Neural cell (in vitro differentiated cells): Measurements from ENCODE around the gene CAP2. TPM values are rescaled to one million over a fixed set of nuclear protein-coding genes. Genes with fewer than 3 reads are reported as not detected.
A peak's percentile ranks its signal among the peaks of the same experiment; 100 is the strongest.

Experiments used
- H2AFZ ChIP-seq: fragments of 200-600, 300-800 bp; sonication (generic), shearing (Covaris generic); 2 replicates; pipeline ENCODE4 v1.6.0; 2014; ENCODE audit warnings: low read depth, mild to moderate bottlenecking, antibody characterized with exemption, low read length, moderate library complexity
- H3F3A ChIP-seq: fragments of 200-600 bp; shearing (Covaris generic); 2 replicates; pipeline ENCODE4 v1.6.1; 2016; ENCODE audit warnings: mild to moderate bottlenecking, moderate library complexity, mixed read lengths, antibody characterized with exemption, low read length; ENCODE audit not compliant: insufficient read depth, poor library complexity, severe bottlenecking
- H3K27ac ChIP-seq: fragments of 200-600, 300-800 bp; sonication (generic), shearing (Covaris generic); 2 replicates; pipeline ENCODE4 v1.5.1; 2014; ENCODE audit warnings: mild to moderate bottlenecking, low read length, moderate library complexity
- H3K27me3 ChIP-seq: fragments of 300-800, 200-600 bp; sonication (generic), shearing (Covaris generic); 2 replicates; pipeline ENCODE4 v1.6.0; 2014; ENCODE audit warnings: mild to moderate bottlenecking, low read depth, low read length, moderate library complexity; ENCODE audit not compliant: insufficient read depth
- H3K36me3 ChIP-seq: fragments of 300-800, 200-600 bp; sonication (generic), shearing (Covaris generic); 2 replicates; pipeline ENCODE4 v1.5.1; 2014; ENCODE audit warnings: mild to moderate bottlenecking, antibody characterized with exemption, low read length, moderate library complexity; ENCODE audit not compliant: insufficient read depth
- H3K4me2 ChIP-seq: fragments of 300-800, 200-600 bp; sonication (generic), shearing (Covaris generic); 2 replicates; pipeline ENCODE4 v1.6.0; 2014; ENCODE audit warnings: mild to moderate bottlenecking, low read length
- H3K4me3 ChIP-seq: fragments of 300-800, 200-600 bp; sonication (generic), shearing (Covaris generic); 2 replicates; pipeline ENCODE4 v1.5.1; 2014; ENCODE audit warnings: mild to moderate bottlenecking, low read length, moderate library complexity
- H3K79me2 ChIP-seq: fragments of 200-600 bp; shearing (Covaris generic); replicated peaks from 2 replicates; pipeline ENCODE4 v1.6.0; 2014; ENCODE audit warnings: mild to moderate bottlenecking, low read length, moderate library complexity; ENCODE audit not compliant: insufficient read depth
- H3K9ac ChIP-seq: fragments of 300-800, 200-600 bp; sonication (generic), shearing (Covaris generic); 2 replicates; pipeline ENCODE4 v1.6.1; 2016; ENCODE audit warnings: mild to moderate bottlenecking, low read length, mixed read lengths
- H3K9me2 ChIP-seq: fragments of 200-600 bp; shearing (Covaris generic); 2 replicates; pipeline ENCODE4 v1.6.1; 2016; ENCODE audit warnings: mild to moderate bottlenecking, low read length, mixed read lengths; ENCODE audit not compliant: insufficient read depth
- H3K9me3 ChIP-seq: fragments of 200-600, 300-800 bp; sonication (generic), shearing (Covaris generic); 2 replicates; pipeline ENCODE4 v1.6.1; 2016; ENCODE audit warnings: mild to moderate bottlenecking, mixed run types, low read length, moderate library complexity, mixed read lengths
- H4K20me1 ChIP-seq: fragments of 200-600 bp; shearing (Covaris generic); 2 replicates; pipeline ENCODE4 v1.6.1; 2016; ENCODE audit warnings: mild to moderate bottlenecking, mixed run types; ENCODE audit not compliant: insufficient read depth
- EP300 ChIP-seq: fragments of 450-650 bp; conservative IDR thresholded peaks from 2 replicates; pipeline ENCODE4 v1.6.1; 2014; ENCODE audit warnings: antibody characterized with exemption, mild to moderate bottlenecking, moderate library complexity; ENCODE audit not compliant: poor library complexity, severe bottlenecking
- EZH2 ChIP-seq: fragments of 200-600, 300-800 bp; shearing (Covaris generic), sonication (generic); IDR thresholded peaks from 2 replicates; pipeline ENCODE4 v1.6.1; 2014; ENCODE audit warnings: antibody characterized with exemption, low read length, borderline replicate concordance, mild to moderate bottlenecking; ENCODE audit not compliant: insufficient read depth, poor library complexity, severe bottlenecking
- MXI1 ChIP-seq: fragments of 450-650 bp; conservative IDR thresholded peaks from 2 replicates; pipeline ENCODE4 v1.6.1; 2014; ENCODE audit warnings: antibody characterized with exemption, mild to moderate bottlenecking; ENCODE audit not compliant: poor library complexity, severe bottlenecking
- POLR2AphosphoS5 ChIP-seq: IDR thresholded peaks from 2 replicates; pipeline ENCODE4 v1.6.1; 2012
- RAD21 ChIP-seq: fragments of 450-650 bp; conservative IDR thresholded peaks from 2 replicates; pipeline ENCODE4 v1.6.1; 2014; ENCODE audit warnings: antibody characterized with exemption, mild to moderate bottlenecking, moderate library complexity
- SMC3 ChIP-seq: fragments of 450-650 bp; conservative IDR thresholded peaks from 2 replicates; pipeline ENCODE4 v1.6.1; 2014; ENCODE audit warnings: antibody characterized with exemption, mild to moderate bottlenecking, moderate library complexity; ENCODE audit not compliant: poor library complexity
- TAF1 ChIP-seq: IDR thresholded peaks from 2 replicates; pipeline ENCODE4 v1.6.1; 2012; ENCODE audit warnings: low read depth
- polyA plus RNA-seq: library from polyadenylated mRNA; depleted of rRNA; stranded (reverse); fragments of >200 nt; gene quantifications from 2 replicates; pipeline ENCODE4 v1.2.3, GENCODE V29; 2014
- TF ChIP-seq, protein P1 (sequence below): fragments of 450-650 bp; IDR thresholded peaks from 2 replicates; pipeline ENCODE4 v1.5.1; 2014; ENCODE audit warnings: antibody characterized with exemption, mild to moderate bottlenecking, moderate library complexity; ENCODE audit not compliant: poor library complexity, severe bottlenecking
- TF ChIP-seq, protein P2 (sequence below): IDR thresholded peaks from 2 replicates; pipeline ENCODE4 v1.6.1; 2012; ENCODE audit warnings: borderline replicate concordance

CAP2 gene
- polyA plus RNA-seq, 1 donor from 2014 or later, result 13.4 TPM

DNA sequence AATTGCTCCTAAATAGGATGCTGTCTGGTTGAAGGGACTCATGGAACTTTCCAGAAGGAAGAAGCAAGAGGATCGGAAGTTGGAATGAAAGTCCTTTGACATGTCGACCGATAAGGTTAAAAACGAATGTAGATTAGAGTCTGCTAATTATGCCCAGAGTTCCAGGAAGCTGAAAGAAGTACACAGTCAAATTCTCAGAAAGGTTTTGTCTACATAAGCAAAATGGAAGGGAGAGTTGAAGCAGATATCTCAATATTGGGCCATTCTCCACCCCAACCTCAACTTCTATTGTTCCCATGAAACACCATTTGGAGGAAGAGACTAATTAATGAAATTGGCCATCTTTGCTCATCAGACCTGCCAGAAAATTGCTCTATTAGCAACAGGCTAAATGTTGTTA is 64.0 kb downstream of the CAP2 start:
- TF ChIP-seq, protein P1, sequence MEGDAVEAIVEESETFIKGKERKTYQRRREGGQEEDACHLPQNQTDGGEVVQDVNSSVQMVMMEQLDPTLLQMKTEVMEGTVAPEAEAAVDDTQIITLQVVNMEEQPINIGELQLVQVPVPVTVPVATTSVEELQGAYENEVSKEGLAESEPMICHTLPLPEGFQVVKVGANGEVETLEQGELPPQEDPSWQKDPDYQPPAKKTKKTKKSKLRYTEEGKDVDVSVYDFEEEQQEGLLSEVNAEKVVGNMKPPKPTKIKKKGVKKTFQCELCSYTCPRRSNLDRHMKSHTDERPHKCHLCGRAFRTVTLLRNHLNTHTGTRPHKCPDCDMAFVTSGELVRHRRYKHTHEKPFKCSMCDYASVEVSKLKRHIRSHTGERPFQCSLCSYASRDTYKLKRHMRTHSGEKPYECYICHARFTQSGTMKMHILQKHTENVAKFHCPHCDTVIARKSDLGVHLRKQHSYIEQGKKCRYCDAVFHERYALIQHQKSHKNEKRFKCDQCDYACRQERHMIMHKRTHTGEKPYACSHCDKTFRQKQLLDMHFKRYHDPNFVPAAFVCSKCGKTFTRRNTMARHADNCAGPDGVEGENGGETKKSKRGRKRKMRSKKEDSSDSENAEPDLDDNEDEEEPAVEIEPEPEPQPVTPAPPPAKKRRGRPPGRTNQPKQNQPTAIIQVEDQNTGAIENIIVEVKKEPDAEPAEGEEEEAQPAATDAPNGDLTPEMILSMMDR, result no peak
- TF ChIP-seq SMC3 (no peak), POLR2AphosphoS5 (no peak), EZH2 (no peak), TAF1 (no peak), RAD21 (no peak), EP300 (no peak), MXI1 (no peak)
- TF ChIP-seq, protein P2, sequence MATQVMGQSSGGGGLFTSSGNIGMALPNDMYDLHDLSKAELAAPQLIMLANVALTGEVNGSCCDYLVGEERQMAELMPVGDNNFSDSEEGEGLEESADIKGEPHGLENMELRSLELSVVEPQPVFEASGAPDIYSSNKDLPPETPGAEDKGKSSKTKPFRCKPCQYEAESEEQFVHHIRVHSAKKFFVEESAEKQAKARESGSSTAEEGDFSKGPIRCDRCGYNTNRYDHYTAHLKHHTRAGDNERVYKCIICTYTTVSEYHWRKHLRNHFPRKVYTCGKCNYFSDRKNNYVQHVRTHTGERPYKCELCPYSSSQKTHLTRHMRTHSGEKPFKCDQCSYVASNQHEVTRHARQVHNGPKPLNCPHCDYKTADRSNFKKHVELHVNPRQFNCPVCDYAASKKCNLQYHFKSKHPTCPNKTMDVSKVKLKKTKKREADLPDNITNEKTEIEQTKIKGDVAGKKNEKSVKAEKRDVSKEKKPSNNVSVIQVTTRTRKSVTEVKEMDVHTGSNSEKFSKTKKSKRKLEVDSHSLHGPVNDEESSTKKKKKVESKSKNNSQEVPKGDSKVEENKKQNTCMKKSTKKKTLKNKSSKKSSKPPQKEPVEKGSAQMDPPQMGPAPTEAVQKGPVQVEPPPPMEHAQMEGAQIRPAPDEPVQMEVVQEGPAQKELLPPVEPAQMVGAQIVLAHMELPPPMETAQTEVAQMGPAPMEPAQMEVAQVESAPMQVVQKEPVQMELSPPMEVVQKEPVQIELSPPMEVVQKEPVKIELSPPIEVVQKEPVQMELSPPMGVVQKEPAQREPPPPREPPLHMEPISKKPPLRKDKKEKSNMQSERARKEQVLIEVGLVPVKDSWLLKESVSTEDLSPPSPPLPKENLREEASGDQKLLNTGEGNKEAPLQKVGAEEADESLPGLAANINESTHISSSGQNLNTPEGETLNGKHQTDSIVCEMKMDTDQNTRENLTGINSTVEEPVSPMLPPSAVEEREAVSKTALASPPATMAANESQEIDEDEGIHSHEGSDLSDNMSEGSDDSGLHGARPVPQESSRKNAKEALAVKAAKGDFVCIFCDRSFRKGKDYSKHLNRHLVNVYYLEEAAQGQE, result no peak
- no peak overlapping the region for H3K4me2 ChIP-seq
- no peaks in the 10 kb centered on the region for H3F3A ChIP-seq
- no peaks in the 10 kb centered on the region for H3K27me3 ChIP-seq
- peak overlapping the region; percentile 25 for H3K27ac ChIP-seq
- no peak overlapping the region for H3K4me3 ChIP-seq
- H4K20me1 ChIP-seq, result no peaks in the 10 kb centered on the region
- no peaks in the 10 kb centered on the region for H3K79me2 ChIP-seq
- H3K9ac ChIP-seq, result no peak overlapping the region
- no peak overlapping the region for H2AFZ ChIP-seq
- H3K9me3 ChIP-seq, result no peaks in the 10 kb centered on the region
- no peaks in the 10 kb centered on the region for H3K9me2 ChIP-seq
- H3K36me3 ChIP-seq, result no peaks in the 10 kb centered on the region

DNA sequence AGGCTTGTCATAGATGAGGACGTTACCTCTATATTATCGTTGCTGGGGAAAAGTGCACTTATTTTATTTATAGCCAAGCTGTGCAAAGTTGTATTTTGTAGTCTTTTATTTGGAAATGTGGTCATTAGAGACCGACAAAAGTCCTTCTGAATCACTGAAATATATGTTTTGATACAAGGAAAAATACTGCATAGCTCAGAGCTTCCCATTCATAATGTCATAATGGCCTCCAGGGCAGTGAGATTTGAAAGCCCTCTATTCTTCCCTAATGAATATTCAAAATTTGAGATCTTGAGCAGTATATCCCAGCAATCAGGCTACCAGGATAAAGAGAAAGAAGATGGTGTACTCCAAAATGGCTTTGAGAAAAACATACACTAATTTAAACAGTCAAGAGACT is 64.6 kb downstream of the CAP2 start:
- Histone ChIP-seq H2AFZ (no peak overlapping the region), H3K9ac (no peak overlapping the region), H3K27ac (peak overlapping the region; percentile 25), H4K20me1 (no peaks in the 10 kb centered on the region), H3K9me3 (no peaks in the 10 kb centered on the region), H3F3A (no peaks in the 10 kb centered on the region), H3K36me3 (no peaks in the 10 kb centered on the region), H3K27me3 (no peaks in the 10 kb centered on the region), H3K4me3 (peak overlapping the region; percentile 12), H3K9me2 (no peaks in the 10 kb centered on the region), H3K79me2 (no peaks in the 10 kb centered on the region), H3K4me2 (no peak overlapping the region)
- TF ChIP-seq, protein P1, result no peak
- TF ChIP-seq SMC3 (no peak), EP300 (no peak), POLR2AphosphoS5 (no peak), TAF1 (no peak), EZH2 (no peak), MXI1 (no peak), RAD21 (no peak)
- TF ChIP-seq, protein P2, result no peak
